OCI-LY7 (cell line): ENCODE measurements around the gene INPP4A.

Source experiments
- EZH2phosphoT487 ChIP-seq: fragments of 200-600 bp; sonication (generic); IDR thresholded peaks from 2 replicates; pipeline ENCODE4 v1.6.1; 2018; ENCODE audit warnings: low read depth, borderline replicate concordance, mild to moderate bottlenecking, mixed run types, antibody characterized with exemption, low read length, moderate library complexity, mixed read lengths
- TF ChIP-seq, protein P1 (sequence below): fragments of 200-600 bp; sonication (generic); conservative IDR thresholded peaks from 2 replicates; pipeline ENCODE4 v1.5.1; 2014; ENCODE audit warnings: mild to moderate bottlenecking, antibody characterized with exemption, low read length, moderate library complexity, mixed read lengths

DNA sequence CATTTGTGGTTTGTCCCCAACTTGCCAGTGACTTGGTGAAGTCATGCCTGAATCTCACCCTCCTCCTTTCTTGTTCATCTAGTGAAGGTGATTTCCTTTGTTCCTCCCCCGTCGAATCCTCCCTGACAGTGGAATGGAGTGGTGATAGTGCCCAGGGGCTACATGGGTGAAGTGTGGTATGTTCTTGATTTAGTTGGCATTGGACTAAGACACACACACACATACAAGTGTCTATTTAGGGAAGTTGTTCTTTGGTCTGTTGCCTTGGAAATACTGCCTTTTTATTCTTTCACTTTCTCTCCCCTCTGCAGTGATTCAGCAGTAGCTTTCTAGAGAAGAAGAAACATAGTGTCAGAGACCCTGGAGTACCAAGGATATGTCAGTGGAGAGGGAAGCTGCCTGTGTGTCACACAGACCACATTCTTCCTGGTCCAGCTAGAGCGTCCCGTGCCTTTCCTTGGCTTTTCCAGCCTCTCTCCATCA lies 10.9 kb downstream of the INPP4A start:
- TF ChIP-seq, protein P1, sequence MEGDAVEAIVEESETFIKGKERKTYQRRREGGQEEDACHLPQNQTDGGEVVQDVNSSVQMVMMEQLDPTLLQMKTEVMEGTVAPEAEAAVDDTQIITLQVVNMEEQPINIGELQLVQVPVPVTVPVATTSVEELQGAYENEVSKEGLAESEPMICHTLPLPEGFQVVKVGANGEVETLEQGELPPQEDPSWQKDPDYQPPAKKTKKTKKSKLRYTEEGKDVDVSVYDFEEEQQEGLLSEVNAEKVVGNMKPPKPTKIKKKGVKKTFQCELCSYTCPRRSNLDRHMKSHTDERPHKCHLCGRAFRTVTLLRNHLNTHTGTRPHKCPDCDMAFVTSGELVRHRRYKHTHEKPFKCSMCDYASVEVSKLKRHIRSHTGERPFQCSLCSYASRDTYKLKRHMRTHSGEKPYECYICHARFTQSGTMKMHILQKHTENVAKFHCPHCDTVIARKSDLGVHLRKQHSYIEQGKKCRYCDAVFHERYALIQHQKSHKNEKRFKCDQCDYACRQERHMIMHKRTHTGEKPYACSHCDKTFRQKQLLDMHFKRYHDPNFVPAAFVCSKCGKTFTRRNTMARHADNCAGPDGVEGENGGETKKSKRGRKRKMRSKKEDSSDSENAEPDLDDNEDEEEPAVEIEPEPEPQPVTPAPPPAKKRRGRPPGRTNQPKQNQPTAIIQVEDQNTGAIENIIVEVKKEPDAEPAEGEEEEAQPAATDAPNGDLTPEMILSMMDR: no peak
- no peak for TF ChIP-seq EZH2phosphoT487
